ENCODE measurements around the gene CLCA4. TPM values are rescaled to one million over a fixed set of nuclear protein-coding genes. Genes with fewer than 3 reads are reported as not detected.

Gene CLCA4
- total and polyA plus RNA-seq, 7 donors, result 0.03 to 0.21 (median 0.11) TPM; not detected in 2

Other genes starting within 250 kb of the CLCA4 start
- gene ODF2L, start 150.8 kb upstream of the CLCA4 start, total RNA-seq, result 1 to 10 TPM; 3.8 to 5.2 (median 4.6) TPM
- gene ODF2L, start 150.8 kb upstream of the CLCA4 start, polyA plus RNA-seq, result 1 to 10 TPM; 2.9 to 6.1 (median 4.0) TPM
- gene CLCA2, start 122.9 kb upstream of the CLCA4 start, total RNA-seq, result not detected
- gene CLCA2, start 122.9 kb upstream of the CLCA4 start, polyA plus RNA-seq, result under 1 TPM in 1 of 3 donors, not detected in 2; 0.01 TPM
- gene CLCA1, start 78.2 kb upstream of the CLCA4 start, total RNA-seq, result under 1 TPM in 1 of 4 donors, not detected in 3; 0.09 TPM
- under 1 TPM in 2 of 3 donors, not detected in 1; 0.03 to 0.07 TPM for gene CLCA1, start 78.2 kb upstream of the CLCA4 start, polyA plus RNA-seq
- gene SH3GLB1, start 157.5 kb downstream of the CLCA4 start, total RNA-seq, result 100 to 1,000 TPM; 158 to 315 (median 198) TPM
- gene SH3GLB1, start 157.5 kb downstream of the CLCA4 start, polyA plus RNA-seq, result 100 to 1,000 TPM in 1 of 3 donors, 10 to 100 TPM in 2; 68.8 to 124 (median 81.4) TPM